Activated gamma-delta T cell (primary cell): ENCODE results near the gene AQP10.
"Not testable (repeated sequence)": the region's sequence is repeated elsewhere in the genome, so short reads cannot be mapped to it uniquely, and the experiment has no call there.

Experiments used
- DNase-seq: peaks from one replicate; lab custom pipeline; 2025; lab: John Stamatoyannopoulos, UW
- total RNA-seq, 2 donors: gene quantifications; one replicate each; lab custom pipeline; 2026; lab: John Stamatoyannopoulos, UW

AQP10 gene, protein sequence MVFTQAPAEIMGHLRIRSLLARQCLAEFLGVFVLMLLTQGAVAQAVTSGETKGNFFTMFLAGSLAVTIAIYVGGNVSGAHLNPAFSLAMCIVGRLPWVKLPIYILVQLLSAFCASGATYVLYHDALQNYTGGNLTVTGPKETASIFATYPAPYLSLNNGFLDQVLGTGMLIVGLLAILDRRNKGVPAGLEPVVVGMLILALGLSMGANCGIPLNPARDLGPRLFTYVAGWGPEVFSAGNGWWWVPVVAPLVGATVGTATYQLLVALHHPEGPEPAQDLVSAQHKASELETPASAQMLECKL
- total RNA-seq, result 0 reads per million in 2 donors

DNA sequence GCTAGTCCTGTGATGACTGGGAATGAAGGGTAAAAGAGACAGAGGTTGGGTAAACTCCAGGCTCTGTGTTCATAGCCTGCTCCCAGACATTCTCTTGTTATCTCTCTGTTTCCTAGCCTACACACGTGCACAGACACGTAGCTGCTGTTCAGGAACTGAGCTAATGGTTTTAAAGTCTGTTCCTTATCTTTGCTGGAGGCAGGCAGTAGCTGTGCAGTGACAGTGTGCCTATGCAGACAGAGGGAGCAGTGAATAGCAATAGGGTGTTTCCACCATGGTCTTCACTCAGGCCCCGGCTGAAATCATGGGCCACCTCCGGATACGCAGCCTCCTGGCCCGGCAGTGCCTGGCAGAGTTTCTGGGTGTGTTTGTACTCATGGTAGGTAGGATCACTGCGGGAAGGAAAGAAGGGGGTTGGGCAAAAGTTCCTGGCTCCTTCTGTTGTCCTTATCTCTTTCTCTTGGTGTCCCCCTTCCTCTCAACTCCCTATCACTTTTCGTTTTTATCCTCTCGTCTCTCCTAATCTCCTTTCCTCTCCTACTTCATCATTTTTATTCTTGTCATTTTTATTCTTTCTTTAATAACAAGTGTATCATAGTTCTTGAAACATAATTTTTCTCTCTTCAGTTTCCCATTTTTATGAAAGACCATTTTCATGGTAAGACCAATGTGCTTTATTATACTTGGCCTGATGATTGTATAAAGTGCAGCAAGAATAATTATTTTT, at the start of gene AQP10:
AQP10 (plus strand) TSS at position 212 of the 727 bp plus-strand sequence; CDS start at position 275, 63 bp downstream.
- DNase-seq, result no peak

DNA sequence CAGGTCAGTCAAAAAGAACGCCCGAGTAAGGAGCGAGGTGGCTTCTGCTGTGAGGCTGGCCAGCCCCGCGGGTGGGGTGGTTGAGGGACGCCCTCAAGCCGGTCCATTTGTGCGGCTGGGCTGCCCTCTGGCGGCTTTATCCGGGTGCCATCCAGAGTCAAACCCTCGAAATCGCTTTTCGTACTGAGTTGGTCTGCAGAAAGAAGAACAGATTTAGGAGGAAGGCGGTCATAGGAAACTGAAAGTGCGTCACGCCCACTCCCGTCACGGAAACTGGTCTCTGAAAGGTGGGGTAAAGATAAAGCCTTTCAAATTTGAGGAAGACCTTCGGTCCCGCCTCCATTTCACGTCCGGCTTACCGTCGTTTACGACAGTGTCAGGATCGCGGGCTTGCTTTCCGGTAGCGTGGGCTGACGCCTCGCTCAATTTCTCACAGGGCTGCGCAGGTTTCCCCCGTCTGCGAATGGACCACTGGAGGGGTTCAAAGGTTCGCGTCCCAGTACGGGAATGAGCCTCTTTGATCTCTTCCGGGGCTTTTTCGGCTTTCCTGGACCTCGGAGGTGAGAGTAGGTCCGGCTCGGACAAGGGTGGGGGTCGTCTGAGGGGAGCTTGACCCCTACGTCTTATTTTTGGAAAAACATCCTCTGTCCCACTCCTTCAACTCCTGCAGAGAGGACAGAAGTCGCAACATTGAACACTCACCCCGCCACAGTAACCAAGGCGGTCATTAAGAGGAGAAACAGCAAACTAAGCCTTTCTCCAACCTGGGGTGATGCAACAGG, 48.5 kb upstream of the AQP10 start, which contains the start of gene HAX1:
HAX1 (plus strand) TSS at position 413 of the 782 bp plus-strand sequence; CDS start at position 508, 95 bp downstream.
- DNase-seq, result peak; percentile 71

DNA sequence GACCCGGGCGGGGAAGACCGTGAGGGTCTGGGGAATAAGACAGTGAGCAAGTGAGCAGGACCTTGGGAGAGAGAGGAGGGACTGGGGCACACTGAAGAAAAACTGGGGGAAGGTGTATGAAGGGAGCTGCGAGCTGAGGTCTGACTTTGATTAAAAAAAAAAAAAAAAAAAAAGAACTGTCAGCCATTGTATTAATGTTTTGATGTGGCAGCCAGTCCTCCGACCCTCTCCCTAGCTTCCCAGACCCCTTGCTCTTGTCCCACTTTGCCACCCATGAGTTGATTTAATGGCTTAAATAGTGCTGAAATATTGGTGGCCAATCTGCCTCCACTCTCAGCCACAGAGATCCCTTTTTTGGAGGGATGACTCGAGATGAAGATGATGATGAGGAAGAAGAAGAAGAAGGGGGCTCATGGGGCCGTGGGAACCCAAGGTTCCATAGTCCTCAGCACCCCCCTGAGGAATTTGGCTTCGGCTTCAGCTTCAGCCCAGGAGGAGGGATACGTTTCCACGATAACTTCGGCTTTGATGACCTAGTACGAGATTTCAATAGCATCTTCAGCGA, 47.8 kb upstream of the AQP10 start:
- DNase-seq, result no peak

DNA sequence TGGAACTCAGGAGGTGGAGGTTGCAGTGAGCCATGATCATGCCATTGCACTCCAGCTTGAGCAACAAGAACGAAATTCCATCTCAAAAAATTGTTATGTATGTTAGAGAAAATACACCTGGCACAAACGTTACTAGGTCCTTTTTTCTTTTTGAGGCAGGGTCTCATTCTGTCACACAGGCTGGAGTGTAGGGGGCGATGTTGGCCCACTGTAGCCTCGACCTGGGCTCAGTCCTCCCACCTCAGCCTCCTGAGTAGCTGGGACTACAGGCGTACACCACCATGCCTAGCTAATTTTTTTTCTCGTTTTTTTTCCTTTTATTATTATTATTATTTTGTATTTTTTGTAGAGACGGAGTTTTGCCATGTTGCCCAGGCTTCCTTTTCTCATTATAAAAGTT, 44.1 kb upstream of the AQP10 start:
- no peak for DNase-seq

DNA sequence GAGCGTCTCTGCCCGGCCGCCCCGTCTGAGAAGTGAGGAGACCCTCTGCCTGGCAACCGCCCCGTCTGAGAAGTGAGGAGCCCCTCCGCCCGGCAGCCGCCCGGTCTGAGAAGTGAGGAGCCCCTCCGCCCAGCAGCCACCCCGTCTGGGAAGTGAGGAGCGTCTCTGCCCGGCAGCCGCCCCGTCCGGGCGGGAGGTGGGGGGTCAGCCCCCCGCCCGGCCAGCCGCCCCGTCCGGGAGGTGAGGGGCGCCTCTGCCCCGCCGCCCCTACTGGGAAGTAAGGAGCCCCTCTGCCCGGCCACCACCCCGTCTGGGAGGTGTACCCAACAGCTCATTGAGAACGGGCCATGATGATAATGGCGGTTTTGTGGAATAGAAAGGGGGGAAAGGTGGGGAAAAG, 33.3 kb upstream of the AQP10 start:
- DNase-seq, result not testable (repeated sequence)

DNA sequence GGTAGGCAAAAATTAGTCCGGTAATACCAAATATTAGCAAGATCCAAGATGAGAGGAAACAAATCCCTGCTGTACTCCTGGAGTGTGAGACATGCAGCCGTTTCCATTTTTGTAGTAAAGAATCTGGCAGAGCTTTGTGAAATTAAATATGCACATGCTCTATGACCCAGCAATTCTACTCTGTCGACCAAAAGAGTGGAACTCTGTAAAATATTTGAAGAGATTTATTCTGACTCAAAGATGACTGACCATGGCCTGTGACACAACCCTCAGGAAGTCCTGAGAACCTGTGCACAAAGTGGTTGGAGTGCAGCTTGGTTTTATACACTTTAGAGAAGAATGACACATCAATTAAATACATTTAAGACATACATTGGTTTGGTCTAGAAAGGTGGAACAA, 32.2 kb upstream of the AQP10 start:
- DNase-seq, result no peak

DNA sequence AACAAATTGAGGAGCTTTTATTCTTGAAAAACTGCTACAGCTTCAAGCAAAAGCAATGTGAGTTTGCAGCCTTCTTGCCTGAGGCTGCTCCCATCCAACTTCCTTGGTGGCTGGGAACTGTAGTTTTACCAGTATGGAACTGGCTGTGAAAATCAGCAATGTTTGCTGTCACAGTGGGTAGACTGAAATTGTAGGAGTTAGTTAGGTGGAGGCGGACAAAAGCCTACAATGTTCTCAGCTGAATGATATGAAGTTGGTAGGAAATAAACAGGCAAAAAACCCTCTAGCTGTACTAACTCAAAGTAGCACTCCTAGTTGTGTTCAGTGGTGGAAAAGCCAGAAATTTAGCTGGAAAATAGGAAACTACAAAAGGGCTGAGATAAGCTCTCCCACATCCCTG, 30.0 kb upstream of the AQP10 start:
- DNase-seq, result no peak

DNA sequence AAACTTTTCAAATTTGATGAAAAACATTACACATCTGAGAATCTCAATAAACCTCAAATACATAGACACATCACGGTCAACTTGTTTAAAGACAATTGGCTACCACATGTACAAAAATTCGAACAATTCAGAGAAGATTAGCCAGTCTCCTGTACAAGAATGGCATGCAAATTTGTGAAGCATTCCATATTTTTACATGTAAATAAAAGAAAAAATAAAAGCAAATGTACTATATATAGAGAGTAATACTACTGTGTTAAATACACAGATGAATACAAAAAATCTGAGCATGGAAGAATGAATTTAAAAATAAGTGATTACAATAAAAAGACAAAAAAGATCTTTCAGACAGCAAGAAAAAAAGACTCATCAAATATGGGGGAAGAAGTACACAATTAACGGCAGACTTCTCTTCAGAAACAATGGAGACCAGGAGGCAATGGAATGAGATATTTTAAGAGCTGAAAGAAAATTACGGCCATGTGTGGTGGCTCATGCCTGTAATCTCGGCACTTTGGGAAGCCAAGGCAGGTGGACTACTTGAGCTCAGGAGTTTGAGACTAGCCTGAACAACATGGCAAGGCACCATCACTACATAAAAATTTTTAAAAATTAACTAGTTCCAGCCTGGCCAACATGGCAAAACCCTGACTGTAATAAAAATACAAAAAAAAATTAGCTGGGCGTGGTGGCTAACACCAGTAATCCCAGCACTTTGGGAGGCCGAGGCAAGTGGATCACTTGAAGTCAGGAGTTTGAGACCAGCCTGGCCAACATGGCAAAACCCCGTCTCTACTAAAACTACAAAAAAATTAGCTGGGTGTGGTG, 25.3 kb upstream of the AQP10 start:
- no peak for DNase-seq

DNA sequence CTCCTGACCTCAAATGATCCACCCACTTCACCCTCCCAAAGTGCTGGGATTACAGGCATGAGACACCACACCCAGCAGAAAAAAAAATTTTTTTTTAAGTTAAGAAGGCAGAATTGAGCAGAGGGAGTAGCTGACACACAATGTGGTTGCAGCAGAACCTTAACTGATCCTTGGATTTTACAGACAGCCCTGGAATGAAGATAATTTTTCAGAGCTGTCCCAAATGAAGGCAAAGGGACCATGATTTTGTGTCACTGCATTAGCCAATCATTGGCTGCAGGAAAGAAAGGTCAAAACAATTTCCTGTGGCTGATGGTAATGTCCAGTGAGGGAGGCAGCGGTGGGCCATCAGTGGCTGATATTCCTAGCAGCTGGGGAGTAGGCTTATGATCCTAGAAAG, 19.3 kb upstream of the AQP10 start:
- no peak for DNase-seq

DNA sequence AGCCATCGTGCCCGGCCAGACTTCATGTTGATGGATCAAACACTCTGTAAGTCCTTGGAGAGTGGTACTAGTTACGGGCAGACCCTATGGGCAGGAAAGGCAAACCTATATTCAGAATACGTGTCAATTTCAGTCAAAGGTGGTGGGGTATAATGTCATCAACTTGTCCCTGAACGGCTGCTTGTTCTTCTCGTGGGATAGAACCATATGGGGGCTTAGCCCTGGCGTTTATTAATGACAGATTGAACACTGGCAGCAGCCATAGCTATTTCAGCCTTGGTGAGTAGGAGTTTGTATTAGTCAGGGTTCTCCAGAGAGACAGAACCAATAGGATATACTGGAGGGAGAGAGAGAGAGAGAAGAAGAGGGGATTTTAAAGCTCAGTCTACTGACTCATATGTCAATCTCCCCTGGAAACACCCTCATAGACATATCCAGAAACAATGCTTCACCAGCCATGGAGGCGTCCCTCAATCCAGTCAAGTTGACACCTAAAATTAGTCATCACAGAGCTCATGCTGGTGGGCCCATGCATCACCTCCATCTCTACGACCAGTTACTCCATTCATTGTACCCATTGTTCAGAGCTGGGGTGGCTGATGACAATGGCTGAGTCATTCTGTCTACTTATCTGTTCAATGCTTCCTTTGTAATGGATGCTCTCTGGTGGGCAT, 16.1 kb upstream of the AQP10 start:
- DNase-seq, result no peak

DNA sequence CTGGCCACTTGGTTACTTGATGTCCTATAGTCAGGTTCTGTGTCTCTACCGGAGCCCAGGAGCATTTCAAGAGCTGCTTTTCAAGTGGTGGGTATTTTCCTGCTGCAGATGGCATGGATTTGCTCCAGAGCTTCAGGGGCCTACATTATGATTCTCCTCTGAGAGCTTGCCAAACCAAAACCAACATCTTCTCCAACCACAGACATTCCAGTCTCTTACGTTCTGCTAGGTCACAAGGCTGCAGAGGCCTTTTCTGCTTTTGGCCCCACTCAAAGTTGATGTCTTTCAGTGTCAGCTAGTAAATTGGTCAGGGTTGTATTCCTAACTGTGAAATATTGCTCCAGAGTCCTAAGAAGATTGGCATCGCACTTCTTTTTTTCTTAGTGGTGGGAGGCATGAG, 14.7 kb upstream of the AQP10 start:
- no peak for DNase-seq

DNA sequence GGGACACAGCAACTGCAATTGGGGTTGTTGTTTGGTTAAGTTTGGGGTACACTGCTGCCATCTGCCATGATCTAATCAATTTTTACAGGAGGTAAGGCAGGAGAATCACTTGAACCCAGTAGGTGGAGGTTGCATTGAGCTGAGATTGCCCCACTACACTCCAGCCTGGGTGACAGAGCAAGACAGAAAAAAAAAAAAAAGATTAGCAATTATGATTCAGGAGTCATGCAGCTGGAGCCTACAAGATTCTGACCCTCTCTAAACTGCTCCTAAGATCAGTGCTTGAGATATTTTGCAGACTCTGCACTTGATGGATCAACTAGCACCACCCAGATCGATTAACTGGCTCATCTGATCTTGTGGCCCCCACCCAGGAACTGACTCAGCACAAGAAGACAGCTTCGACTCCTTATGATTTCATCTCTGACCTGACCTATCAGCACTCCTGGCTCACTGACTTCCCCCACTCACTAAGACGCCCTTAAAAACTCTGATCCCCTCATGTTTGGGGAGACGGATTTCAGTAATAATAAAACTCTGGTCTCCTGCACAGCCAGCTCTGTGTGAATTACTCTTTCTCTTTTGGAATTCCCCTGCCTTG, 13.1 kb upstream of the AQP10 start:
- DNase-seq, result not testable (repeated sequence)

DNA sequence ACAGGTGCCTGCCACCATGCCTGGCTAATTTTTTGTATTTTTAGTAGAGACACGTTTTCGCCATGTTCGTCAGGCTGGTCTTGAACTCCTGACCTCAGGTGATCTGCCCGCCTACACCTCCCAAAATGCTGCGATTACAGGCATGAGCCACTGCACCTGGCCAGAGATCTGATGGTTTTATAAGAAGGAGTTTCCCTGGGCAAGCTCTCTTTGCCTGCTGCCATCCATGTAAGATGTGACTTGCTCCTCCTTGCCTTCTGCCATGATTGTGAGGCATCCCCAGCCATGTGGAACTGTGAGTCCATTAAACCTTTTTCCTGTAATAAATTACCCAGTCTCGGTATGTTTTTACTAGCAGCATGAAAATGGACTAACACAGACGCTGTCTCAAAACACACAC, 11.8 kb upstream of the AQP10 start:
- DNase-seq, result not testable (repeated sequence)

DNA sequence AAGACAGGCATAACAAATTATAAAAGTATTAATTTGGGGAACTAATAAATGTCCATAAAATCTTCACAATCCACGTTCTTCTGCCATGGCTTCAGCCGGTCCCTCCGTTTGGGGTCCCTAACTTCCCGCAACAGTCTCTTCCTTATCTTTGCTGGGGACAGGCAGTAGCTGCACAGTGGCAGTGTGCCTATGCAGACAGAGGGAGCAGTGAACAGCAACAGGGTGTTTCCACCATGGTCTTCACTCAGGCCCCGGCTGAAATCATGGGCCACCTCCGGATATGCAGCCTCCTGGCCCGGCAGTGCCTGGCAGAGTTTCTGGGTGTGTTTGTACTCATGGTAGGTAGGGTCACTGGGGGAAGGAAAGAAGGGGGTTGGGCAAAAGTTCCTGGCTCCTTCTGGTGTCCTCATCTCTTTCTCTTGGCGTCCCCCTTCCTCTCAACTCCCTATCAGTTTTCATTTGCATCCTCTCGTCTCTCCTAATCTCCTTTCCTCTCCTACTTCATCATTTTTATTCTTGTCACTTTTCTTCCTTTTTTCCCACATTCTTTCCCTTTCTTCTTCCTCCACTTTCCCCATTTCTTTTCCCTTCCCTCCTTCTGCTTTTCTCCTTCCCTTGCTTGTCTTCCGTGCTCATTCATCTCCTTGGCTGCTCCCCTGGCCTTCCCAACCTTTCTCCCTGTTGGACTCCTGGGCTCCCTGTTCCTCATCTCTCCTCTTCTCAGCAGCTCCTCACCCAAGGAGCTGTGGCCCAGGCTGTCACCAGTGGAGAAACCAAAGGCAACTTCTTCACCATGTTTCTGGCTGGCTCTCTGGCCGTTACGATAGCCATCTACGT, 8.4 kb upstream of the AQP10 start:
- not testable (repeated sequence) for DNase-seq

DNA sequence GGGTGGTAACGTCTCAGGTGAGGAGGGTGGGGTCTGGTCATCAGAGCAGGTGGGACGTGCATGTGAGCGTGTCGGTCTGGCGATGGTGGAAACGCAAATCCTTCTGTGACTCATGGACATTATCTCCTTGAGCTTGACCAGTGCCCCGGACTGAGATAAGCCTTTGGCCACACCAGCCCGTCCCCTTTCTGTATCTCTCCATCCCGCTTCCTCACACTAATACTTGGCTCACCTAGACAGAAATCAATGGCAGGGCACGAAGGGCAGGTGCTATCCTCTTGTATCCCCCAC, 7.9 kb upstream of the AQP10 start:
- no peak for DNase-seq

DNA sequence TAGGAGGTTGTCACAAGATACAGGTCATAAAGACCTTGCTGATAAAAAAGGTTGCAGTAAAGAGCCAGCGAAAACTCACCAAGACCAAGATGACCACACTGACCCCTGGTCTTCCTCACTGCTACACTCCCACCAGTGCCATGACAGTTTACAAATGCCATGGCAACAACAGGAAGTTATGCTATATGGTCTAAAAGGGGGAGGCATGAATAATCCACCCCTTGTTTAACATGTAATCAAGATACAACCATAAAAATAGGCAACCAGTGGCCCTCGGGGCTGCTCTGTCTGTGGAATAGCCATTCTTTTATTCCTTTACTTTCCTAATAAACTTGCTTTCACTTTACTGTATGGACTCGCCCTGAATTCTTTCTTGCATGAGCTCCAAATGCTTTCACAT, 6.7 kb upstream of the AQP10 start:
- DNase-seq, result not testable (repeated sequence)

DNA sequence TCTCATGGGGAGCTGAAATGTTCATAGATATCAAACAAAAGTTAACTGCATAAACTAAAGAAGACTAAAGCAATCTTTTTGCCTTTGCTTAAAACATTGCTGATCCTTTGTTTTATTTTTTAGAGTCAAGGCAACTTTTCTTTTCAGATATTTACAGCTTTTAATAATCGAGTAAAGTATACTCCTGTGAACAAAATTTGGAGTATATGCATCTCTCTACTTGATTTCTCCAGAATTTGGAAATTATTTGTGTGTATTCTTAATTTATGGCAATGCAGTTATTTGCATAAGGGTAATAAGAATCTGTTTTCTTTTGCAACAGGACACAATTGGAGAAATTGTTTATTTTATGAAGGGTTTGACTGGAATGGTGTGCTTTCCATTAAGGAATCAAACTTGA, 4.2 kb upstream of the AQP10 start:
- no peak for DNase-seq

DNA sequence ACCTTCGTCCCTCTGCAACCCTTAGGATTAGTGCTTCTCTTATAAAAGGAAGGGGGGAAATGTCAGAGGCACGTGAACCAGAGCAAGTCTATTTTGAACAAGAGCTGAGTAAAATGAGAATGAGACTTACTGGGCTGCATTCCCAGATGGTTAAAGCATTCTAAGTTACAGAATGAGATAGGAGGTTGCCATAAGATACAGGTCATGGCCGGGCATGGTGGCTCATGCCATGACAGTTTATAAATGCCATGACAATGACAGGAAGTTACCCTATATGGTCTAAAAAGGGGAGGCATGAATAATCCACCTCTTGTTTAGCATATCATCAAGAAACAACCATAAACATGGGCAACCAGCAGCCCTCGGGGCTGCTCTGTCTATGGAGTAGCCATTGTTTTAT, 2.5 kb upstream of the AQP10 start:
- no peak for DNase-seq

DNA sequence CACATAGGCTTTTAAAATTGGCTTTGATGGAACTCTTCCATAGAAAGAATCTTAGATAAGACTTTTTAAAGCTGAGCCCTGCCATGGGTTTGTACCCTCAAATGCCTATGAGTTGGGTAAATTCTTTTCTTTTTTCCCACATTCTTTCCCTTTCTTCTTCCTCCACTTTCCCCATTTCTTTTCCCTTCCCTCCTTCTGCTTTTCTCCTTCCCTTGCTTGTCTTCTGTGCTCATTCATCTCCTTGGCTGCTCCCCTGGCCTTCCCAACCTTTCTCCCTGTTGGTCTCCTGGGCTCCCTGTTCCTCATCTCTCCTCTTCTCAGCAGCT, 679 bp downstream of the AQP10 start:
- DNase-seq, result not testable (repeated sequence)

DNA sequence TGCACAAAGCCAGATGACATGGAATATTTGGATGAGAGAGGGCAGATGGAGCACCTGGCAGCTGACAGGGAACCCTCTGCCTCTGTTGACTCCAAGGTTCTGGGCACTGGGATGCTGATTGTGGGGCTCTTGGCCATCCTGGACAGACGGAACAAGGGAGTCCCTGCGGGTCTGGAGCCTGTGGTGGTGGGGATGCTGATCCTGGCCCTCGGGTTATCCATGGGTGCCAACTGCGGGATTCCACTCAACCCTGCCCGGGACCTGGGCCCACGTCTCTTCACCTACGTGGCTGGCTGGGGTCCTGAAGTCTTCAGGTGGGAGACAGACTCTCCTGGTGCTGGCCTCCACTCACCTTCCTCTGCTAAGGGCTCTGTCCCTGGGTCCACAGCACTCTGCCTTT, 2.6 kb downstream of the AQP10 start:
- DNase-seq, result no peak
